ENCODE results near the gene KRT16. TPM values are rescaled to one million over a fixed set of nuclear protein-coding genes. Genes with fewer than 3 reads are reported as not detected.
"Not testable (repeated sequence)": the region's sequence is repeated elsewhere in the genome, so short reads cannot be mapped to it uniquely, and the experiment has no call there.

KRT16 gene
- polyA plus RNA-seq, 4 donors = 0.25 TPM; not detected in 3

- Histone ChIP-seq H3K27me3 (ENCODE audit: control insufficient read depth in 3 of 3, insufficient read depth in 3 of 3, low read length in 3 of 3) (peaks cover 0 to 9% (median 2%) of the 10 kb centered on the region in 3 donors), H3K27ac (ENCODE audit: low read depth in 1 of 3, low read length in 2 of 3) (no peak overlapping the region), H3K9me3 (ENCODE audit: control insufficient read depth in 2 of 2, insufficient read depth in 1 of 2, low read depth in 1 of 2, low read length in 1 of 2) (no peaks in the 10 kb centered on the region), H3K4me3 (ENCODE audit: low read depth in 1 of 3, low read length in 3 of 3) (no peak overlapping the region), H3K4me1 (ENCODE audit: control insufficient read depth in 3 of 3, insufficient read depth in 2 of 3, low read depth in 1 of 3, low read length in 2 of 3) (no peaks in the 10 kb centered on the region), H3K36me3 (ENCODE audit: control insufficient read depth in 3 of 3, insufficient read depth in 2 of 3, low read depth in 1 of 3, low read length in 3 of 3) (no peaks in the 10 kb centered on the region)
- no peak for DNase-seq
- FAIRE-seq = no peak
- 78 to 82% (median 82%) methylated on average over 21 of the region's 21 CpGs for WGBS, 3 donors
Measured at GRCh38 chr17:41620583-41621434, 8.2 kb upstream of the KRT16 start.

GRCh38 chr17:41619927-41620582 lies 7.5 kb upstream of the KRT16 start:
- H3K4me3 ChIP-seq (ENCODE audit: low read depth in 1 of 3, low read length in 3 of 3); DNase-seq; H3K27me3 ChIP-seq (ENCODE audit: control insufficient read depth in 3 of 3, insufficient read depth in 3 of 3, low read length in 3 of 3); H3K36me3 ChIP-seq (ENCODE audit: control insufficient read depth in 3 of 3, insufficient read depth in 2 of 3, low read depth in 1 of 3, low read length in 3 of 3); H3K27ac ChIP-seq (ENCODE audit: low read depth in 1 of 3, low read length in 2 of 3); FAIRE-seq; H3K4me1 ChIP-seq (ENCODE audit: control insufficient read depth in 3 of 3, insufficient read depth in 2 of 3, low read depth in 1 of 3, low read length in 2 of 3); H3K9me3 ChIP-seq (ENCODE audit: control insufficient read depth in 2 of 2, insufficient read depth in 1 of 2, low read depth in 1 of 2, low read length in 1 of 2): not testable (repeated sequence)
- 76 to 83% (median 78%) methylated on average over 6 of the region's 6 CpGs for WGBS, 3 donors

- Histone ChIP-seq H3K36me3 (ENCODE audit: control insufficient read depth in 3 of 3, insufficient read depth in 2 of 3, low read depth in 1 of 3, low read length in 3 of 3) (no peaks in the 10 kb centered on the region), H3K4me1 (ENCODE audit: control insufficient read depth in 3 of 3, insufficient read depth in 2 of 3, low read depth in 1 of 3, low read length in 2 of 3) (no peaks in the 10 kb centered on the region), H3K27ac (ENCODE audit: low read depth in 1 of 3, low read length in 2 of 3) (no peak overlapping the region), H3K4me3 (ENCODE audit: low read depth in 1 of 3, low read length in 3 of 3) (no peak overlapping the region), H3K27me3 (ENCODE audit: control insufficient read depth in 3 of 3, insufficient read depth in 3 of 3, low read length in 3 of 3) (peaks cover 0 to 10% (median 2%) of the 10 kb centered on the region in 3 donors), H3K9me3 (ENCODE audit: control insufficient read depth in 2 of 2, insufficient read depth in 1 of 2, low read depth in 1 of 2, low read length in 1 of 2) (no peaks in the 10 kb centered on the region)
- 70 to 81% (median 79%) methylated on average over 16 to 20 of the region's 20 CpGs for WGBS, 3 donors
- FAIRE-seq (no peak), DNase-seq (no peak)
Measured at GRCh38 chr17:41619036-41619926, 6.7 kb upstream of the KRT16 start.

- DNase-seq (no peak), FAIRE-seq (no peak)
- Histone ChIP-seq H3K27me3 (ENCODE audit: control insufficient read depth in 3 of 3, insufficient read depth in 3 of 3, low read length in 3 of 3) (peaks cover 0 to 10% (median 2%) of the 10 kb centered on the region in 3 donors), H3K4me1 (ENCODE audit: control insufficient read depth in 3 of 3, insufficient read depth in 2 of 3, low read depth in 1 of 3, low read length in 2 of 3) (no peaks in the 10 kb centered on the region), H3K4me3 (ENCODE audit: low read depth in 1 of 3, low read length in 3 of 3) (no peak overlapping the region), H3K9me3 (ENCODE audit: control insufficient read depth in 2 of 2, insufficient read depth in 1 of 2, low read depth in 1 of 2, low read length in 1 of 2) (no peaks in the 10 kb centered on the region), H3K36me3 (ENCODE audit: control insufficient read depth in 3 of 3, insufficient read depth in 2 of 3, low read depth in 1 of 3, low read length in 3 of 3) (no peaks in the 10 kb centered on the region), H3K27ac (ENCODE audit: low read depth in 1 of 3, low read length in 2 of 3) (no peak overlapping the region)
- 48 to 60% (median 56%) methylated on average over 12 to 13 of the region's 13 CpGs for WGBS, 3 donors
Measured at GRCh38 chr17:41618341-41619035, 5.9 kb upstream of the KRT16 start.

GRCh38 chr17:41617698-41618097 lies 5.1 kb upstream of the KRT16 start:
- WGBS, 3 donors = 47 to 65% (median 53%) methylated on average over 11 of the region's 11 CpGs
- peaks cover 0 to 10% (median 2%) of the 10 kb centered on the region in 3 donors for H3K27me3 ChIP-seq (ENCODE audit: control insufficient read depth in 3 of 3, insufficient read depth in 3 of 3, low read length in 3 of 3)
- no peak overlapping the region for H3K27ac ChIP-seq (ENCODE audit: low read depth in 1 of 3, low read length in 2 of 3)
- no peak overlapping the region for H3K4me3 ChIP-seq (ENCODE audit: low read depth in 1 of 3, low read length in 3 of 3)
- DNase-seq (no peak), FAIRE-seq (no peak)
- H3K9me3 ChIP-seq (ENCODE audit: control insufficient read depth in 2 of 2, insufficient read depth in 1 of 2, low read depth in 1 of 2, low read length in 1 of 2) = no peaks in the 10 kb centered on the region
- H3K4me1 ChIP-seq (ENCODE audit: control insufficient read depth in 3 of 3, insufficient read depth in 2 of 3, low read depth in 1 of 3, low read length in 2 of 3) = no peaks in the 10 kb centered on the region
- no peaks in the 10 kb centered on the region for H3K36me3 ChIP-seq (ENCODE audit: control insufficient read depth in 3 of 3, insufficient read depth in 2 of 3, low read depth in 1 of 3, low read length in 3 of 3)

- FAIRE-seq (no peak), DNase-seq (no peak)
- H3K36me3 ChIP-seq (ENCODE audit: control insufficient read depth in 3 of 3, insufficient read depth in 2 of 3, low read depth in 1 of 3, low read length in 3 of 3) = no peaks in the 10 kb centered on the region
- H3K4me3 ChIP-seq (ENCODE audit: low read depth in 1 of 3, low read length in 3 of 3) = no peak overlapping the region
- no peak overlapping the region for H3K27ac ChIP-seq (ENCODE audit: low read depth in 1 of 3, low read length in 2 of 3)
- H3K9me3 ChIP-seq (ENCODE audit: control insufficient read depth in 2 of 2, insufficient read depth in 1 of 2, low read depth in 1 of 2, low read length in 1 of 2) = no peaks in the 10 kb centered on the region
- WGBS, 3 donors = 83 to 93% (median 90%) methylated on average over 3 of the region's 3 CpGs
- peaks cover 0 to 10% (median 2%) of the 10 kb centered on the region in 3 donors for H3K27me3 ChIP-seq (ENCODE audit: control insufficient read depth in 3 of 3, insufficient read depth in 3 of 3, low read length in 3 of 3)
- no peaks in the 10 kb centered on the region for H3K4me1 ChIP-seq (ENCODE audit: control insufficient read depth in 3 of 3, insufficient read depth in 2 of 3, low read depth in 1 of 3, low read length in 2 of 3)
Measured at GRCh38 chr17:41617136-41617535, 4.6 kb upstream of the KRT16 start.

- not testable (repeated sequence) for FAIRE-seq
Measured at GRCh38 chr17:41616486-41616885, 3.9 kb upstream of the KRT16 start.

More at GRCh38 chr17:41616486-41616885, 3.9 kb upstream of the KRT16 start:
- not testable (repeated sequence) for H3K36me3 ChIP-seq (ENCODE audit: control insufficient read depth in 3 of 3, insufficient read depth in 2 of 3, low read depth in 1 of 3, low read length in 3 of 3); H3K4me1 ChIP-seq (ENCODE audit: control insufficient read depth in 3 of 3, insufficient read depth in 2 of 3, low read depth in 1 of 3, low read length in 2 of 3); DNase-seq; H3K4me3 ChIP-seq (ENCODE audit: low read depth in 1 of 3, low read length in 3 of 3); H3K9me3 ChIP-seq (ENCODE audit: control insufficient read depth in 2 of 2, insufficient read depth in 1 of 2, low read depth in 1 of 2, low read length in 1 of 2); H3K27ac ChIP-seq (ENCODE audit: low read depth in 1 of 3, low read length in 2 of 3); H3K27me3 ChIP-seq (ENCODE audit: control insufficient read depth in 3 of 3, insufficient read depth in 3 of 3, low read length in 3 of 3)
- 76 to 91% (median 79%) methylated on average over 4 of the region's 4 CpGs for WGBS, 3 donors
